Stimulated activated CD8-positive, alpha-beta memory T cell treated with anti-CD3 and anti-CD28 coated beads, Interleukin-12 subunit alpha, Interleukin-12 subunit beta, amount 100 ng/mL, for 24 hours (primary cell): Measurements from ENCODE around the gene PHF23.
A peak's percentile ranks its signal among the peaks of the same experiment; 100 is the strongest.

Experiments
- DNase-seq: peaks from one replicate; pipeline ENCODE4 v3.0.0-alpha.2; 2020; ENCODE audit errors: extremely low read depth

The PHF23 gene

DNA sequence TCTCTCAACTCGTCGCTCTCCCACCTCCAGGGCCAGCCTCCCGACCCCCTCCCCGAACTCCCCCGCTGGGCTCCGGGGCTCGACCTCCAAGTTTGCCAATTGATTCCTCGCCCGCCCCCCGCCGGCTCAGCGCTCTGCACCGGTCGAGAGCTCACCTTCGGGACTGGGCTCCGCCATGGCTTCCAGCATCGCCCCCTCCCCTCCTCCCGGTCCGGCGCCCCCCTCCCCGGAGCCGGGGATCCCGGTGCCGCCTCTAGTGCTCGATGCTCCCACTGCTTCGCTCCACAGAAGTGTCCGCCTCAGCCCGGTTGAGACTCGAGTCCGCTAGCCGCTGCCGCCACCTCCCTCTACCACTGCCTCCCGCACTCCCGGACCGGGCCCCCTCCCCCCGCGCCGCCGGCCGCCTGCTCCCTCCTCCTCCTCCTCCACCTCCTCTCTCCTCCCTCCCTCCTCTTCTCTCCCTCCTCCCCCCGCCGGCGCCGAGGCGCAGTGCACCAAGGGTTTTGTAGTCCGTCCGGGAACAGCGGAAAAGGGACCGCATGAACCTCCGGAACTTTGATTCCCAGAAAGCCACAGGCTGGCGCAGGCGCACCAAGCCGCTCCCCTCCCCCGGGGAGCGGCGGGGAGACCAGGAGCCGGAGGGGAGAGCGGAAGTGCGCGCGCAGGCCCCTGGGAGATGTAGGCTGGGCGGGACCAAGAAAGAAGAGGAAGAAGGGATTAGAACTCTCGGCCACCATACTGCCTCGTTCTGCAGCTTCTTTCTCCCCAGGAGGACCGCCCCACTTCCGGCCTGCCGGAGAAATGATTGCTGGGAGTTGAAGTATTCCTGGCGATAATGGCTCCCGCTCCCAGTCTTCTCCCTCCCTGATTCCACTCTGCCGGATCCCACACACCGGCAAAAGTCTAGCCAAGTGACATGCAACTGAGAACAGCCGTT lies at the start of gene PHF23:
Gene PHF23, minus strand, starts transcription at position 367 of the 937 bp plus-strand sequence. Its CDS starts 178 bp downstream, at position 189.
- DNase-seq, result peak; percentile 96

GRCh38 chr17:7285679-7286078 lies 46.4 kb upstream of the PHF23 start:
- no peak for DNase-seq

DNA sequence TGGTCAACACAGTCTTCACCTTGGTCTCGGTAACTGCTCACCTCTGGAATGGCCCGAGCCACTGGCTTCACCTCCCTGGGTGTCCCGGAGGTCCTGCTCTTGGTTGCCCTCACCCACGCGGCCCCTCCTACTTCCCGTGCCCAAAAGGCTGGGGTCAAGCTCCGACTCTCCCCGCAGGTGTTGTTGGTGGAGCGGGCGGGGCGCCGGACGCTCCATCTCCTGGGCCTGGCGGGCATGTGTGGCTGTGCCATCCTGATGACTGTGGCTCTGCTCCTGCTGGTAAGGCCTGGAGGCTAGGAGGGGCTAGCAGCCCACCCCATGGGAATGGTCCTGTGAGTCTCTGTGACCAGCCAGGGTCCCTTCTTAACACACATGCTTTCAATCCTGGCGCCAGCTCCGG lies 45.7 kb upstream of the PHF23 start:
- DNase-seq, result no peak

DNA sequence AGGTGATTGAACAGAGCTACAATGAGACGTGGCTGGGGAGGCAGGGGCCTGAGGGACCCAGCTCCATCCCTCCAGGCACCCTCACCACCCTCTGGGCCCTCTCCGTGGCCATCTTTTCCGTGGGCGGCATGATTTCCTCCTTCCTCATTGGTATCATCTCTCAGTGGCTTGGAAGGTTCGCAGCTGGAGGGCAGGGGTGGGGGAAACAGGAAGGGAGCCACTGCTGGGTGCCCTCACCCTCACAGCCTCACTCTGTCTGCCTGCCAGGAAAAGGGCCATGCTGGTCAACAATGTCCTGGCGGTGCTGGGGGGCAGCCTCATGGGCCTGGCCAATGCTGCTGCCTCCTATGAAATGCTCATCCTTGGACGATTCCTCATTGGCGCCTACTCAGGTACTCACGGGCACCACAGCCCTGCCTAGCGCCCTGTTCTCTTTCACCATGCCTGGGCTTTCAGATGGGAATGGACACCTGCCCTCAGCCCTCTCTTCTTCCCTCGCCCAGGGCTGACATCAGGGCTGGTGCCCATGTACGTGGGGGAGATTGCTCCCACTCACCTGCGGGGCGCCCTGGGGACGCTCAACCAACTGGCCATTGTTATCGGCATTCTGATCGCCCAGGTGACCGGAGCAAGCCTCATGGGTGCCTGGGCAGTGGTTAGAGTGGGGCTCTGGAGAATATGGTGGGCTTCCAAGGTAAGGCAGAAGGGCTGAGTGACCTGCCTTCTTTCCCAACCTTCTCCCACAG lies 44.4 kb upstream of the PHF23 start:
- no peak for DNase-seq

DNA sequence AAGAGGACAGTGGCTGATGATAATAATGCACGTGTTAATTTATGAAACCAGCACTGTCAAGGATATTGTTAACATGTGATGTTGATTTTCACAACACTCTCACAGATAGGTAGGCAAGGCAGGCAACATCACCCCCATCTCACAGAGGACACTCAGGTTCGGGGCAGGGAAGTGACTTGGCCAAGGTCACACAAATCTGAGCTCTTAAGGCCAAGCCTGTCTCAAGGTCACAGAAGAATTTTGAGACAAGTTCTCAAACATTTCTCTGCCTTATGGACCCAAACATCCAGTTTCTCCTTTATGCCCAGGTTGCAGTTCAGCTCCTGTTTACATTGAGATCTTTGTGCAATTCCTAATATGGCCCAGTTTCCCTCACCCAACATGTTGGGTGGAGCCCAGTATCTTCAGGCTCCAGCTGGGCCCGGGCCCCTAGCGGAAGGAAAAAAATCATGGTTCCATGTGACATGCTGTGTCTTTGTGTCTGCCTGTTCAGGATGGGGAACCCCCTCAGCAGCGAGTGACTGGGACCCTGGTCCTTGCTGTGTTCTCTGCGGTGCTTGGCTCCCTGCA lies 43.6 kb upstream of the PHF23 start:
- no peak for DNase-seq

- no peak for DNase-seq
Observed at GRCh38 chr17:7281953-7282751, 42.9 kb upstream of the PHF23 start.

GRCh38 chr17:7281074-7281952 lies 42.1 kb upstream of the PHF23 start, which contains the start of gene SLC2A4:
Gene SLC2A4, plus strand, starts transcription at chr17:7281718. Its CDS starts 217 bp downstream, at chr17:7281935.
- DNase-seq, result peak; percentile 87

GRCh38 chr17:7280519-7281073 lies 41.3 kb upstream of the PHF23 start:
- peak; percentile 60 for DNase-seq

DNA sequence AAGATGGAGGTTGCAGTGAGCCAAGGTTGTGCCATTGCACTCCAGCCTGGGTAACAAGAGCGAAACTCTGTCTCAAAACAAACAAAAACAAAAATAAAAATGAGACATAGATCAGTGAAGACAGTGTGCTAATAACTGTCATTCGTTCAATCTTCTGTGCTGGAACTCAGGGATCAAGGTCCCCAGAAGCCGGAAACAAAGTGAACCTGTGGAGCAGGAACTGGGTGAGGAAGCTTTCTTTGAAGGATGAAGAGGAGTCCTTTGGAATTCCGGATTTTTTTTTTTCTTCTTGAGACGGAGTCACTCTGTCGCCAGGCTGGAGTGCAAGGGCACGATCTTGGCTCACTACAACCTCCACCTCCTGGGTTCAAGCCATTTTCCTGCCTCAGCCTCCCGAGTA lies 40.2 kb upstream of the PHF23 start:
- DNase-seq, result no peak

DNA sequence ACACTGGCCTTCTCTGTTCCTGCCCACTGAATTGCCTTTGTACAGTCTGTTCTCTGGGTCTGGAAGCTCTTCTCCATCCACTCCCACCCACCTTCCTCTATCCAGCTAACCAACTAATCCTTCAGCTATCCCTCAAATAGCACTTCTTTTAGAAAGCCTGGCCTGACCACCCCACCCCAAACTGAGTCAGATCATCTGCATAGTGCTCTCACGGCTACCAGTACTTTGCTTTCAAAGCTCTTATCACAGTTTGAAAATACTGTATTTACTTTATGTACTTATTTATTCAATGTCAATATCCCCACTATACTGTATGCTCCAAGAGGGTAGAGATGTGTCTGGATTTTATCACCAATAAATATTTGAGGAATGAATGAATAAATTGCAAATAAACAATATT lies 27.5 kb upstream of the PHF23 start:
- no peak for DNase-seq

DNA sequence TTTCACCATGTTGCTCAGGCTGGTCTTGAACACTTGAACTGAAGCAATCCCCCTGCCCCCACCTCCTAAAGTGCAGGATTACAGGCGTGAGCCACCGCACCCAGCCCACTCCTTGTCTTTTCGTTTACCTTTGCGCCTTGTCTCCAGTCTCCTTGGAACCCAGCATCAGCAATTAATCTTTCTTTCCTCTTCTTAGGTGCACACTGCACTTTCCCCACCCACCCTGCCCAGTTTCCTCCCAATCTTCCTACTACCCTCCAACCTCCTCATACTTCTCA lies 24.5 kb upstream of the PHF23 start:
- DNase-seq, result no peak

DNA sequence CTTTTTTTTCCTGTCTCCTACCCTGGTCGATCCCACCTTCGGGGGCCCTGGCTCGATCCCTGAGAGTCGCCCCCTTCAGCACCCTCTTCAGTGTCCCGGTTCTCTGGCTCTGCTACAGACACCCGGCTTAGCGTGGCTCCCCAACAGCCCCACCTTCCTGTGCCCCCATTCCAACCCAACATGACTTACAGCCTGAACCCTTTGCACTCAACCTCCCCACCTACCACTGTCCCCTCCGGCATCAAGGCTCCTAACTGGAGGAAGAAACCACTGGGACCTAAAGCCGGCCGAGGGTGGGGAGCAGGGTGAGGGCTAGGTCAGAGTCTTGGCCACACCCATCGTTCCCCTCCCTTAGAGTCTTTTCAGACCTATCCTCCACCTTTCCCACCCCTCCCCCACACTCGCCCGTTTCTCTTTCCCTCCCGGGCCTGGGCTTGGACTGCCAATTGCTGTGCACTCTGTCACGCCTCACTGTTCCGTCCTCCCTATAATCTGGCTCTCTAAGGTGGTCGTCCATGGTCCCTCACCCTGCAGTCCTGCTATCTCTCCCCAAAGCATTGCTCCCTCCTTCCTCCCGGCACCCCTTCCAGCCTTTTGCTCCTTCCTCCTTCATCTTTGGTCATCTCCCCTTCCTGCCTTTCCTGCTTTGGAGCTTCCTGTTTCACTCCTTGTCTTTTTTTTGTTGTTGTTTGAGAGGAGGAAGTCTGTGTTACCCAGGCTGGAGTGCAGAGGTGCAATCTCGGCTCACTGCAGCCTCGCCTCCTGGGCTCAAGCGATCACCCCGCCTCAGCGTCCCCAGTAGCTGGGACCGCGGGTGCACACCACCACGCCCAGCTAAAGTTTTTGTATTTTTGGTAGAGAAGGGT lies 23.9 kb upstream of the PHF23 start:
- no peak for DNase-seq

- no peak for DNase-seq
Observed at GRCh38 chr17:7262192-7262934, 23.1 kb upstream of the PHF23 start, which contains the start of gene CLDN7. Gene CLDN7, minus strand, starts transcription at chr17:7262478. Its CDS starts 435 bp downstream, at chr17:7262043.

- no peak for DNase-seq
Observed at GRCh38 chr17:7261379-7262191, 22.3 kb upstream of the PHF23 start.

- DNase-seq, result no peak
Observed at GRCh38 chr17:7260651-7261378, 21.6 kb upstream of the PHF23 start.

GRCh38 chr17:7260151-7260550 lies 20.9 kb upstream of the PHF23 start:
- DNase-seq, result no peak

- no peak for DNase-seq
Observed at GRCh38 chr17:7259555-7259889, 20.3 kb upstream of the PHF23 start.
